ENCODE results near the gene TBL1Y.
"Not testable (repeated sequence)": the region's sequence is repeated elsewhere in the genome, so short reads cannot be mapped to it uniquely, and the experiment has no call there.

Gene TBL1Y

GRCh38 chrY:6910372-6911252, at the start of gene TBL1Y:
TBL1Y (plus strand) TSS chrY:6910697; CDS start chrY:7025085, 114,388 bp downstream.
- DNase-seq, result no peak

- DNase-seq, result no peak
Observed at GRCh38 chrY:6894496-6894895, 16.0 kb upstream of the TBL1Y start.

GRCh38 chrY:6895236-6895635, 15.3 kb upstream of the TBL1Y start:
- no peak for DNase-seq

- DNase-seq, result not testable (repeated sequence)
Observed at GRCh38 chrY:6902116-6902515, 8.4 kb upstream of the TBL1Y start.

GRCh38 chrY:6907591-6907990, 2.9 kb upstream of the TBL1Y start:
- DNase-seq, result no peak

GRCh38 chrY:6908021-6908420, 2.5 kb upstream of the TBL1Y start:
- not testable (repeated sequence) for DNase-seq

GRCh38 chrY:6909118-6909521, 1.4 kb upstream of the TBL1Y start:
- no peak for DNase-seq

GRCh38 chrY:6909856-6910255, 641 bp upstream of the TBL1Y start:
- no peak for DNase-seq

- no peak for DNase-seq
Observed at GRCh38 chrY:6911253-6911881, 870 bp downstream of the TBL1Y start, which contains the start of gene AMELY. AMELY (minus strand) TSS chrY:6911752; CDS start chrY:6872608, 39,144 bp downstream.

- no peak for DNase-seq
Observed at GRCh38 chrY:6913362-6913761, 2.9 kb downstream of the TBL1Y start.

- no peak for DNase-seq
Observed at GRCh38 chrY:6921061-6921460, 10.6 kb downstream of the TBL1Y start.

- no peak for DNase-seq
Observed at GRCh38 chrY:6928265-6928664, 17.8 kb downstream of the TBL1Y start.

GRCh38 chrY:6929237-6929636, 18.7 kb downstream of the TBL1Y start:
- DNase-seq, result no peak

GRCh38 chrY:6931779-6932396, 21.4 kb downstream of the TBL1Y start:
- no peak for DNase-seq

- DNase-seq, result no peak
Observed at GRCh38 chrY:6935497-6935896, 25.0 kb downstream of the TBL1Y start.

- no peak for DNase-seq
Observed at GRCh38 chrY:6947695-6948094, 37.2 kb downstream of the TBL1Y start.

GRCh38 chrY:6948378-6948777, 37.9 kb downstream of the TBL1Y start:
- no peak for DNase-seq

- no peak for DNase-seq
Observed at GRCh38 chrY:6949947-6950346, 39.5 kb downstream of the TBL1Y start.

- DNase-seq, result peak; percentile 2
Observed at GRCh38 chrY:6964732-6965131, 54.2 kb downstream of the TBL1Y start.

GRCh38 chrY:6966521-6966920, 56.0 kb downstream of the TBL1Y start:
- DNase-seq, result no peak

- DNase-seq, result no peak
Observed at GRCh38 chrY:6967736-6968135, 57.2 kb downstream of the TBL1Y start.

GRCh38 chrY:6968191-6968590, 57.7 kb downstream of the TBL1Y start:
- DNase-seq, result no peak

GRCh38 chrY:6972271-6972887, 61.9 kb downstream of the TBL1Y start:
- no peak for DNase-seq

All from activated T-cell treated with anti-CD3 and anti-CD28 coated beads for 4 hours (primary cell).